Inflammatory macrophage treated with lipopolysaccharide for 4 hours (primary cell): ENCODE results near the gene KATNB1.

ENCODE experiments used
- DNase-seq: peaks from one replicate; pipeline ENCODE4 v3.0.0-alpha.2; 2020

KATNB1 gene

GRCh38 chr16:57797526-57798266 lies 62.1 kb downstream of the KATNB1 start:
- no peak for DNase-seq

GRCh38 chr16:57798267-57798810 lies 62.8 kb downstream of the KATNB1 start:
- DNase-seq = no peak

DNA sequence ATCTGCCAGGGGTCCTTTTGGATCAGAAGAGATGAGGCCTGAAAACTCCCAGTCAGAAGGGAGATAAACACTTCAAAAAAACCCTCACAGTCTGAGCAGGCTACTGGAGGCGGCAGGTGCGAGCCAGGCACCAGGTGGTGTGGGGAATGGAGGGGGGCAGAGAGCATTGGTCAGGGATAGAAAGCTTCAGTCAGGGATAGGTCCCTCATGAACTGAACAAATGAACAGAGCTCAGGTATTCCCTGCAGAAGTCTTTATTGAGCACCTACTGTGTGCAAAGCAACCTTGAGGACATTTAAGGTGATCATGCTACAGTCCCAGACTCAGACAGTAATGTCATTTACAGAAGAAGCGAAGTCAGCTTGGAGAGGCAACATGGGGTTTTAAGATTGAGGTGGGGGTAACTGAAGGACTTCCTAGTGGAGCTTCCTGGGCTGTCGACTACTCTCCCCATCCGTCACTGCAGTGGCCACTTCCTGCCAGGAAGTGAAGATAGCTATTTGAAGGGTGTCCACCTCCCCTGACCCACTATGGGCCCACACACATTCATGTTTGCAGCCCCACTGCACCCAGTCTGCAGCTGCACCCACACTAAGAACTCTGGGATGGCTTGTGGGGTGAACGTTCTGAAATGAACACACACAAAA lies 63.5 kb downstream of the KATNB1 start:
- DNase-seq = no peak

DNA sequence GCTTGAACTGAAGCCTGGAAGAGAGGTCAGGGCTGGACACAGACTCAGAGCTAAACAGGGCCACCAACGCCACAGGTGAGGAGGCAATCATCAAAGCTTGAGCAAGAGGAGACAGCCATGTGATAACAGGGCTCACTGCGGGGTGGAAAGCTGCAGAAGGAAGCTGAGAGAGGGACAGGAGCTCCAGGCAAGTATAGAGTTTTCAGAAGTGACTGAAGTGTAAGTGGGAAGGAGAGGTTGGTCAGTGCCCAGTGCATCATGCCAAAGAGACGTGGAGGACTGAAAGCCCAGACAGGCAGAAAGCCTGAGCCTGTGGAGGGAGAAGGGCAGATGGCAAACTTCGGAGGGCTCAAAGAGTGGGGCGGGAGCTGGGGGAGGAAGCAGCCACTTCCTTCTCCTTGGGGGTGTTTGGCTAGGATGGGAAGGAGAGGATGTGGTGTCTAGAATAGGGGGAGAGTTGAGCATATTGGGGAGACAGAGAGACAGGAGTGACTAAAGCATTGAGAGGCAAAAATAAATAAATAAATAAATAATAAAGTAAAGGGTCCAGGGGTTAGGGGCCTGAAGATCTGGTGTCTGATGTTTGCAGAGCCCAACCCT lies 64.1 kb downstream of the KATNB1 start:
- no peak for DNase-seq

DNA sequence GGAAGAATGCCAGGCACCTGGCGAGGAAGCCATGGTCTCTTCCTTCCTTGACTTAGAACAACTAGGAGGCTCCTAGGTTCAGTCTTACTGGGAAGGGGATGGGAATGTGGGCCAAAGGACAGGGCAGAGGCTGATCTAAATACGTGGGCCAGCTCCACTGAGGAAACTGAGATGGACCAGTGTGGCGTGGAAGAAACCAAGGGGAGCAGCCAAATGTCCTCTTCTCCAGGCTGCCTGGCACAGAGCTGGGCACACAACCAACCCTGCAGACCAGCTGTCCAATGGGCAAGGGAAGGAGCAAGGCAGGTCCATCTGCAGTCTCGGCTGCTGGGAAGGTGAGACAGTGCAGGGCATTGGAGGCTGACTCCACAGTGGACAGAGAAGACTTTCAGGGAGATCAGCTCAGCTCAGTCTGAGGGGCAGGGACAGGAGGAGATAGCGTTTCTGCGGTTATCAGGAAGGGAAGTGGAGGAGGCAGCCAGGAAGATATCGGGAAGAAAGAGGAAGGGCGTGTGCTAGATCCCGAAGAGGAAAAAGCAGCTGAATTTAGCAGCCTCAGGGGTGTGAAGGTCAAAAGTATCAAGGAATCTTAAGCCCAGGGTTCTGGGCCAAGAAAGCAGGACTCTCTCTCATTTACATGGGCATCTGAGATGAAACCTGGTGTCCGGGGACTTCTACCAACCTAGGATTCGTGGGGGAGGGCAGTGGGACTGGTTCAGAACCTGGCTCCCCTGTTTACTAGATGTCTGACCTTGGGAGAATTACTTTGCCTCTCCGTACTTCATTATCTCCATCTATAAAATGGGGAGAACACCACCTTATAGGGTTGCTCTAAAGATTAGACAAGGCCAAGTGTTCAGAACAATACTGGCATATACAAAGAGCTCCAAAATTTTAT lies 64.9 kb downstream of the KATNB1 start:
- no peak for DNase-seq

DNA sequence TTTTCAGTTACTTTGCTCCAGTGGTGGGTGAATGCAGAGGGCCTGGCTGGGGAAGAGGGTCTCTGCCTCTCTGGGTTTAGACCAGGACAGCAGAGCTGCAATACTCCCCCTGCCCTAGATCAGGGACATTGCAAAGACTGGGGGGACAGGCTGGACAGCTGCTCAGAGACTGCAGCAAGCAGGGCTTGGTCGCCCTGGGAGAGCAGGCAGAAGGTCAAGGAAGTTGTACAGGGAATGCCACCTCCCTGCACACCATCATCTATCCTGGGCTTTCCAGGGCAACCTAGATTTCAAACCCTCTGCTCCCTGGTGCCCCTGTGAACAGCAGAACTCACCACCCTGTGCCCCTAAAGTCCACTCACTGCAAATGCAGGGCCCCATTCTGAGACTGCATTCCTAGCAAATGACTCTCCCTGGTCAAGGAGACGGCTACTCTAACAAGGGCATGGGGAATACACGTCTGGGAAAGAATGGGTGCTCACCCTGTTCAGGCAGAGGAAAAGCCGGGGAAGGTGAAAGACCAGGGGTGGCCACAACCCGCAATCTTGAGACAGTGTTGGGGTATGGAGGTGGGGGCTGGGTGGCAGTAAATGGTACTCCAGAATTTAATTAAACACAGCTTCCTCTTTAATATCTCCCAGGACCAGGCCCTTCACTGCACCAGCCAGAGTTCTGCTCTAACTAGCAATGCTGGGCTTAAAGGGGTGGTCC lies 65.7 kb downstream of the KATNB1 start:
- no peak for DNase-seq

- no peak for DNase-seq
These were observed 66.3 kb downstream of the KATNB1 start for GRCh38 chr16:57801809-57802340.

- peak; percentile 79 for DNase-seq
These were observed 67.0 kb downstream of the KATNB1 start, which contains the start of gene KIFC3 for GRCh38 chr16:57802341-57803133. TSS of gene KIFC3 (minus strand) at chr16:57802491. CDS start at chr16:57798243, 4,248 bp downstream.

GRCh38 chr16:57803134-57803990 lies 67.8 kb downstream of the KATNB1 start:
- no peak for DNase-seq

DNA sequence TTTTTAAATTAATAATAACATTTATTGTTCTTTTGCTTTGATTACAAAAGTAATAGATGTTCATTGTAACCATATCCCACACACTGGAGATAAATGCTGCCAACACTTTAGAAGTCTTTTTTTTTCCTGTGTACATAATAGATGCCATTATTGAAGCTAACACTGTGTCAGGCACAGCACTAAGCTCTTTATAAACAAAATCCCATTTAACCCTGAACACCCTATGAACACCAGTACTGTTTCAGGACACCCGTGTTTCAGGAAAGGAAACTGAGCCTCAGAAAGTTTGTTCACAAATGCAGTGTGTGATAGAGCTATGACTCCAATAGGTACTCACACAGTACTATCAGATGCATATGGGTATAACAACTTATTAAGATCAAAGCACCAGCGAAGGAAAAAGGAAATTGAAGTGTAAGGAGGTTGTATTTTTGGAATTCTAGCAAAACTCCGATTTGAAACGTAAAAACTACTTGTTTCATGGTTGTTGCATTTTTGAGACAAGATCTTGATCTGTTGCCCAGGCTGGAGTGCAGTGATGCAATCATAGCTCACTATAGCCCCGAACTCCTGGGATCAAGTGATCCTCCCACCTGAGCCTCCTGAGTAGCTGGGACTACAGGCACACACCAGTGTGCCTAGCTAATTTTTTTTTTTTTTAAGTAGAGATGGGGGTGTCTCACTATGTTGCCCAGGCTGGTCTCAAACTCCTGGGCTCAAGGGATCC lies 68.7 kb downstream of the KATNB1 start:
- no peak for DNase-seq

GRCh38 chr16:57805176-57805575 lies 69.6 kb downstream of the KATNB1 start:
- no peak for DNase-seq
